Urothelium cell line (cell line): Measurements from ENCODE around the gene NPTN.
A peak's percentile ranks its signal among the peaks of the same experiment; 100 is the strongest.
"Not testable (repeated sequence)": the region's sequence is repeated elsewhere in the genome, so short reads cannot be mapped to it uniquely, and the experiment has no call there.

ENCODE experiments used
- DNase-seq: peaks from one replicate; pipeline ENCODE4 v3.0.0; 2011; ENCODE audit warnings: low spot score, mixed read lengths
- FAIRE-seq: peaks from 2 replicates; lab custom pipeline; 2011; peaks lifted over from hg19 to GRCh38; lab: Jason Lieb, UNC

NPTN gene

GRCh38 chr15:73573037-73573436 lies 60.2 kb downstream of the NPTN start:
- FAIRE-seq (no peak), DNase-seq (no peak)

- no peak for FAIRE-seq
These were observed 60.9 kb downstream of the NPTN start for GRCh38 chr15:73572296-73572695.

GRCh38 chr15:73571346-73571745 lies 61.8 kb downstream of the NPTN start:
- DNase-seq (no peak), FAIRE-seq (no peak)

More at GRCh38 chr15:73572296-73572695, 60.9 kb downstream of the NPTN start:
- DNase-seq = no peak

GRCh38 chr15:73570355-73571032 lies 62.7 kb downstream of the NPTN start:
- DNase-seq (no peak), FAIRE-seq (no peak)

GRCh38 chr15:73569361-73569760 lies 63.8 kb downstream of the NPTN start:
- FAIRE-seq = no peak
- DNase-seq = no peak

GRCh38 chr15:73568564-73569280 lies 64.5 kb downstream of the NPTN start:
- FAIRE-seq = no peak
- no peak for DNase-seq

GRCh38 chr15:73567020-73567419 lies 66.2 kb downstream of the NPTN start:
- no peak for FAIRE-seq
- no peak for DNase-seq

- FAIRE-seq = no peak
These were observed 68.9 kb downstream of the NPTN start for GRCh38 chr15:73564255-73564654.

GRCh38 chr15:73560501-73561117 lies 72.6 kb downstream of the NPTN start:
- no peak for DNase-seq
- FAIRE-seq = no peak

More at GRCh38 chr15:73564255-73564654, 68.9 kb downstream of the NPTN start:
- DNase-seq = peak; percentile 70

- no peak for DNase-seq
- no peak for FAIRE-seq
These were observed 74.7 kb downstream of the NPTN start for GRCh38 chr15:73558529-73558928.

- FAIRE-seq = no peak
These were observed 78.1 kb downstream of the NPTN start for GRCh38 chr15:73555080-73555479.

GRCh38 chr15:73550190-73550589 lies 83.0 kb downstream of the NPTN start:
- no peak for DNase-seq
- no peak for FAIRE-seq

More at GRCh38 chr15:73555080-73555479, 78.1 kb downstream of the NPTN start:
- no peak for DNase-seq

- not testable (repeated sequence) for DNase-seq, FAIRE-seq
These were observed 84.3 kb downstream of the NPTN start for GRCh38 chr15:73548925-73549324.

- DNase-seq (no peak), FAIRE-seq (no peak)
These were observed 91.7 kb downstream of the NPTN start for GRCh38 chr15:73541479-73541878.

GRCh38 chr15:73540161-73540560 lies 93.0 kb downstream of the NPTN start:
- FAIRE-seq = no peak
- DNase-seq = no peak

GRCh38 chr15:73539212-73540128 lies 93.7 kb downstream of the NPTN start:
- FAIRE-seq (no peak), DNase-seq (no peak)

- FAIRE-seq (no peak), DNase-seq (no peak)
These were observed 94.5 kb downstream of the NPTN start for GRCh38 chr15:73538563-73539211.

- no peak for FAIRE-seq
These were observed 95.1 kb downstream of the NPTN start for GRCh38 chr15:73538123-73538522.

GRCh38 chr15:73530649-73531048 lies 102.5 kb downstream of the NPTN start:
- no peak for DNase-seq
- no peak for FAIRE-seq

More at GRCh38 chr15:73538123-73538522, 95.1 kb downstream of the NPTN start:
- DNase-seq = no peak

GRCh38 chr15:73527598-73527997 lies 105.6 kb downstream of the NPTN start:
- FAIRE-seq (no peak), DNase-seq (no peak)
